Measurements from ENCODE around the gene TTC21A.

Gene TTC21A

DNA sequence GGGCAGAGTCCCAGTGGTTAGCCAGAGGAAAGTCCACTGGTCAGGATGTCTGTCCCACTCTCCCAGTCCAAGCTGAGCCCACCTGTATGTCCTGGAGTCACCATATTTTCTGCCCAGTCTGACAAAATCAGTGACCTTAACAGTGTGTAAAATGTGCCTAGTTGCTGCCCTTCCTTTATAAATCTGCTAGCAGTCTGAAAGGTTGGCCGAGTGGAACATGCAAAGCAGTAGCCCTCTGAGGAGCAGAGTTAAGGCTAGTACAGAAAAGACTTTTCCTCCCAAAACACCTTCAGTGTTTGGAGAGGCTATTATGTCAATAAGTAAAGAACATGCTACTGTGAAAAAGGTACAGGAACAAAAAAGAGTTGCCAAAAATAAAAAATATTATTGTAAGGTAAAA, 15.3 kb downstream of the TTC21A start:
- no peak for DNase-seq

DNA sequence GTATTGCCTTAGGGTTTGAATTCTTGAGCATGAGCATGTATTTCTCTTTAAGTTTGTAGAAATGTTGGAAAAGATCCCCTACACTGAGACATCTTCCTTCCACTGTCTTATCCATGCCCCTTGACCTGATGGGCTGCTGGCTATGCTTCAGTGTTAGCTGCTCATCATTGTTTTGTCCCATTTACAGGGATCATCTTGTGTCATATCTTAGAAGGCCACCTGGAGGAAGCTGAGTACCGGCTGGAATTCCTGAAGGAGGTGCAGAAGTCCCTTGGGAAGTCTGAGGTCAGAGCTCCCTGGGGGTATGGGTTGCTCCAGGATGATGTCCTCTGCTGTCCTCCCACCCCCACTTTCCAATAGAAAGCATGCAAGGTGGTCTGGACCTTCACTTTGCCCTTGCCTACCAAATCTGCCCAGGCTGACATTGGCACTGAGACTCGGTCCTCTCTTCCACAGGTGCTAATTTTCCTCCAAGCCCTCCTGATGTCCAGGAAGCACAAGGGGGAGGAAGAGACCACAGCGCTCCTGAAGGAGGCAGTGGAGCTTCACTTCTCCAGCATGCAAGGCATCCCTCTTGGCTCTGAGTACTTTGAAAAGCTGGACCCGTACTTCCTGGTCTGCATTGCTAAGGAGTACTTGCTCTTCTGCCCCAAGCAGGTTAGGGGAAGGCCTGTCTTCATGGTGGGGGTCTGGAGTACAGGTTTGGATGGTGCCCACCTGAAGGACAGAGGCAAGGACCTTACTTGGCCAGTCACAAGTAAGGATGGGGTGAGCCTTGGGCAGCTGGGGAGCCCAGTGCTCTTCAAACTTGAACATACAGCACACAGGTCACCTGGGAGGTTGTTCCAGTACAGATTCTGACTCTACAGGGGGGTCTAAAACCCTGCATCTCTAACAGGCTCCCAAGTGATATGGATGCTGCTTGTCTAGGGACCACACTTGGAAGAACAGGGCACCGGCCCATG, 17.7 kb downstream of the TTC21A start:
- DNase-seq, result no peak

DNA sequence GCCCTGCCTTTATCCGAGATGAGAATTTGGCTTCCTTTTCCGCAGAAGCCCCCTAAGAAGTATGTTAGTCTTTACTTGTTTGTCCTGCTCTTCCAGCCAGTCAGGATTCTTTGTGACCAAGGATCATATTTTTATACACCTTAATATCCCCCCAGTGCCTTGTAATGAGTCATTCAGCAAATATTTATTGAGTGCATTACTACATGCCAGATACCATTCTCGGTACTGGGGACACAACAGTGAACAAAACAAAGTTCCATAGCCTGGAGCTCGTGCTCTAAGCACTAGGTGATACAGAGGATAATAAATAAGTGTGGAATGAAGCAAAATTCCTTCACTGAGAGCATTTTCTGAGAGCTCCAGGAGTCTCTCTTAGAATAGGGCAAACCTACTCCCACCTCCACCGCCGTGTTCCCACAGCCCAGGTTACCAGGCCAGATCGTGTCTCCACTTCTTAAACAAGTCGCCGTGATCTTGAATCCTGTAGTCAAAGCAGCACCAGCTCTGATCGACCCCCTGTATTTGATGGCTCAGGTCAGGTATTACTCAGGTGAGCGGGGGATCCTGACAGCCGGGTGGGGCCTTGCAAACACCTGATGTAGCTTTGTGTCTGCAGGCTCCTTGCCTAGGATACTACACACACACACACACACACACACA, 18.5 kb downstream of the TTC21A start:
- DNase-seq, result no peak

DNA sequence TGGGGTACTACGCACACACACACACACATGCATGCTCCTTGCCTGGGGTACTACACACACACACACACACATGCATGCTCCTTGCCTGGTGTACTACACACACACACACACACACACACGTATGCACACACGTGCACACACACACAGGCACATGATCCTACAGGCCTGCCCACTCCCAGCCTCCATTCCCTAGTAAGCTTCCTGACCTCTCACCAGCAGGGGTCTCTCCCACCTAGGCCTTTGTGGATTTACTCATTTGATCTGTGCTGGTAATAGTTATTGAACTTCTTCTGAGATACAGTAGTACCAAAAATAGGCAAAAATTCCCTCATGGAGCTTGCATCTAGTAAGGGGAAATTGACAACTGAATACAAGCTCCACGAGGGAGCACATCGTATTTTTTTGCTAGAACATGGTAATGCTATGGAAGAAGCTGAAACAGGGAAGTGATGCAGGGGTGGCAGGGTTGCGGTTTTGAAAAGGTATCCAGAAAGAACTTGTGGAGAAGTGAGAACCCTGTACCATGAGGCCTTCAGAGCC, 19.1 kb downstream of the TTC21A start:
- no peak for DNase-seq

GRCh38 chr3:39127269-39127907, 19.9 kb downstream of the TTC21A start:
- no peak for DNase-seq

GRCh38 chr3:39127908-39128304, 20.4 kb downstream of the TTC21A start:
- DNase-seq, result no peak

DNA sequence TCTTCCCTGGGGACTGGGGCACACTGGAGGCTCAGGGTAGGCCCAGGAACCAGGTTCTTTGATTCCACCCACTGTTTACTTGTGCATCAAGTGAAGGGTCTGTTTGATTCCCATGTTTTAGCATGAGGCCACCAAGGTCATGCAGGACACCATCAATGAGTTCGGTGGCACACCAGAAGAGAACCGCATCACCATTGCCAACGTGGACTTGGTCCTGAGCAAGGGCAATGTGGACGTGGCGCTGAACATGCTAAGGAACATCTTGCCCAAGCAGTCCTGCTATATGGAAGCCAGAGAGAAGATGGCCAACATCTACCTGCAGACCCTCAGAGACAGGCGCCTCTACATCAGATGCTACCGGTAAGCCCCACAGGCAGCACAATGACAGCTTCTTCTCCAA, 21.5 kb downstream of the TTC21A start:
- DNase-seq, result no peak

DNA sequence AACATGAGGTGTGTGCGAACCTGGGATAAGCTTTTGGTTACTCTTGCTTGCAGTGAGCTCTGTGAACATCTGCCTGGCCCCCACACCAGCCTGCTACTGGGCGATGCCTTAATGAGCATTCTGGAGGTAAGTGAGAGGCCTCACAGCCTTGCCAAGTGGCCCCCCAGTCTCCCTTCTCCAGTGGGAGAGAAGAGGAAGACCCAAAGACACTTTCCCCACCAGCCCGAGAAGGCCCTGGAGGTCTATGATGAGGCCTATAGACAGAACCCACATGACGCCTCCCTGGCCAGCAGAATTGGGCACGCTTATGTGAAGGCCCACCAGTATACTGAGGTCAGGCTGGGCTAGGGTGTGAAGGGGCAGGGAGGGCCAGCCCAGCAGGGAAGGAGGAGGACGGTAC, 22.5 kb downstream of the TTC21A start:
- DNase-seq, result no peak

- no peak for DNase-seq
Observed at GRCh38 chr3:39130693-39131265, 23.3 kb downstream of the TTC21A start.

DNA sequence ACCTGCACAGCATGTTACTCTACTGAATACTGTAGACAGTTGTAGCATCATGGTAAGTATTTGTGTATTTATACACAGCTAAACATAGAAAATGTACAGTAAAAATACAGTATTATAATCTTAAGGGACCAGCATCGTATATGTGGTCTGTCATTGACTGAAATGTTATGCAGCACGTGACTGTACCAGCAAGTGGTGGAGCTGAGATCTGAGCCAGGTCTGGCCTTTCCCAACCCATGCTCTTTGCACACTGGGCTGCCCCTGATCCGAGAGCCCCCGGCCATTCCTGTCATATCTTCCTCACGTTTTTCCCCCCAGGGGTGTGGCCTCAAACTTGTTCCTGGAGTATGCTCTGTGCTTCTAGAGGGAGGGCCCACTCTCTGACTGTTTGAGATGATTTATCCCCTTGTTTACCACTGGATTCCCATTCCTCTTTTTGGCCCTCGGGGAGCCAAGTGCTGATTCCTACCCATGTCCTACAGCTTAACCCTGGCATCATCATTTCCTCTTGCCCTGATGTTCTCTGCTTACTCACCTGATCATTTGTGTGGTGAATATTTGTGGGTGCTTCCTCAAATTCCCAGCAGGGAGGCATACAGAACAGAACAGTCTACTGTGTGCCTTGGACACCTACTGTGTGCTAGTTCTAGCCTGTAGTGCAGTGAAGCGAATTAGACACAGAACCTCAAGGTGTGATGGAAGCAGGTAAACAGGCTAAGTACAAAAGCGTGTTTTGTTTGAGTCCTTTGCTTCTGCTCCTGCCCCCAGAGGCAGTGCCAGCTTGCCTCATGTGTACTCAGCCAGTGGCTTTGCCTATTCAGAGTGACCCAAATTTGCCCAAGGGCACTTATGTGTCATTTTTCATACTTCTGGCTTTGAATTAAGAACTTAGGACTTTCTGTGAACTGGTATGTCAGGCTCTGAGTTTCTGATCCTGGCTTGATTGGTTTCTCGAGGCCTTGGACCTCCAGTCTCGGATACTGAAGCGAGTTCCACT, 24.9 kb downstream of the TTC21A start:
- no peak for DNase-seq

- DNase-seq, result no peak
Observed at GRCh38 chr3:39133093-39133490, 25.6 kb downstream of the TTC21A start.

- DNase-seq, result no peak
Observed at GRCh38 chr3:39133822-39134221, 26.3 kb downstream of the TTC21A start.

DNA sequence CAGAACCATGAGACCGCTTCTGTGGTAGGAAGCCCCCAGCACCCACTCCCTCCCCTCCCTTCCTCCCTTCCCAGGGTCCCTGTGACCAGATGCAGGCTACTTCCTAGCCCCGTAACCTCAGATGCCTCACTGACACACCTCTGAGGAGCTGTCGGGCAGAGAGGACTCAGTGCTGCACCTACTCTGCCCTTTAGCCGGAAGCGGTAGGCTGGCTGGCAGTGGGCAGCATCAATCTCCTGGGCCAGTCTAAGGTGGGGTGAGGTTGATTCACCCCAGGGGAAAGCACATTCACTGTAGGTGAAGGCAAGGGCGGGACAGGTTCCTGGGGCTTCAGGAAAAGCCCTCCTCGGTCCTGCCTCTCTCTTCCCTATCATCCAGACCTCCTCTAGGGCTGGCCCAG, 26.8 kb downstream of the TTC21A start:
- DNase-seq, result no peak

DNA sequence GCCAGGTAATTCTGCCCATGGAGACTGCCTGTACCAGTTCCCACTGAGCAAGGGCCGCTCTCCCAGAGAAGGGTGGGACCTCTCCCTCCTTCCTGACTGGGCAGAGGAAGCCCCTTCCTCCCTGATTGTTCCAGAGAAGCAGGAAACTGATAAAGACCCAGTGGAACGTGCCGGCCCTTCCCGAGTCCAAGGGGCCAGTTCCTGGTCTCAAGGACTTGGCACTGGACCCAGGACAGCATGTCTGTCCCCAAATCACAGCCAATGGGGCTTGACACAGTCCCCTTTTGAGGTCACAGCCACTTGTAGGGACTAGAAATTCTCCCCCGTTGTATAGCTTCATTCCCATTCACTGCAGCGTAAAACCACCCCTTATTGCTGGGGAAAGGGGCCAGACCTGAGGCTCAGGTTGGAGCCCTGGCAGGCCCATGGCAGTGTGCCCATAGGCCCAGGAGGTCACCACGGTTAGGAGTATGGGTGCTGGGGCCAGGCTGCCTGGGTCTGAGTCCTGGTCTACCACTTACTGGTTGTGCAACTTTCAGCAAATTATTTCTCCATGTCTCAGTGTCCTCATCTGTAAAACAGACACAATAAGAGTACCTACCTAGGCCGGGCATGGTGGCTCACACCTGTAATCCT, 27.8 kb downstream of the TTC21A start:
- no peak for DNase-seq

DNA sequence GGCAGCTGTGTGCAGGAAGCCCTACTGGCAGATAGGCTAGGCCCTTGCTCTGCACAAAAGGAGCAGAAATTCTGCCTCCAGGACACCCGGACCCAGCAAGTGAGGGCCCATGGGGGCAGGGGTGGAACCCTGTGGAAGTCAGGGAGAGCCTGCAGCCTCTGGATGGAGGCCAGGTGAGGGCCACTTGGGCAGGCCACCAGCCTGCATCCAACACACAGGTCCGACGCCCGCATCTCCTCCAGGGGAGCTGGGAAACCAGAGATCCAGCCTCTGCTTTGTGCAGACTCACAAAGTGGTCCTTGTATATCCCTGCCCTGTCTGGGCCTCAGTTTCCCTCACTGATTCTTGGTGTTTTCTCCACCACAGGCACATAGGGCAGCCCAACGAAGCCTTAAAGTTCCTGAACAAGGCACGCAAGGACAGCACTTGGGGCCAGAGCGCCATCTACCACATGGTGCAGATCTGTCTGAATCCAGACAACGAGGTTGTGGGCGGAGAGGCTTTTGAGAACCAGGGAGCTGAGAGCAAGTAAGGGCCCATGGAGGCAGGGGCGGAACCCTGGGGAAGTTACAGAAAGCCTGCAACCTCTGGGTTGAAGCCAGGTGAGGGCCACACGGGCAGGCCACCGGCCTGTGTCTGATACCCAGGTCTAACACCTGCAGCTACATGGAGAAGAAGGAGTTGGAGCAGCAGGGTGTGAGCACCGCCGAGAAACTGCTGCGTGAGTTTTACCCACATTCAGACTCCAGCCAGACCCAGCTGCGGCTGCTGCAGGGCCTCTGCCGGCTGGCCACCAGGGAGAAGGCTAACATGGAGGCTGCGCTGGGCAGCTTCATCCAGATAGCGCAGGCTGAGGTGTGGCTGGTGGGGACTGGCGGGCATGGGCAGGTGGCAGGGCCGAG, 29.3 kb downstream of the TTC21A start:
- DNase-seq, result no peak

DNA sequence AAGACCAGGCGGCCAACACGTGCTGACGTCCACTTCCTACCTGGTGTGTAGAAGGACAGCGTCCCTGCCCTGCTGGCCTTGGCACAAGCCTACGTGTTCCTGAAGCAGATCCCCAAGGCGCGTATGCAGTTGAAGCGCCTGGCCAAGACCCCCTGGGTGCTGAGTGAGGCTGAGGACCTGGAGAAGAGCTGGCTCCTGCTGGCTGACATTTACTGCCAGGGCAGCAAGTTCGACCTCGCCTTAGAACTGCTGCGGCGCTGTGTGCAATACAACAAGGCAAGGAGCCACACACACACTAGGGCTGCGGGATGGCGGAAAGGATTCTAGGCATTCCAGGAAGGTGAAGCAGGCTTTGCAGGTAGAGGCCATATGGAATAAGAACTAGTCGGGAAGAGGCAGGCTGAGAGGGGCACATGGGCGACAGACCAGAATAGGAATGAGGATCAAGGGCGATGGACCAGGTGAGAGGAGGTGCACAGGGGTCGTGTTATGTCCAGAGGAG, 30.0 kb downstream of the TTC21A start:
- DNase-seq, result no peak

DNA sequence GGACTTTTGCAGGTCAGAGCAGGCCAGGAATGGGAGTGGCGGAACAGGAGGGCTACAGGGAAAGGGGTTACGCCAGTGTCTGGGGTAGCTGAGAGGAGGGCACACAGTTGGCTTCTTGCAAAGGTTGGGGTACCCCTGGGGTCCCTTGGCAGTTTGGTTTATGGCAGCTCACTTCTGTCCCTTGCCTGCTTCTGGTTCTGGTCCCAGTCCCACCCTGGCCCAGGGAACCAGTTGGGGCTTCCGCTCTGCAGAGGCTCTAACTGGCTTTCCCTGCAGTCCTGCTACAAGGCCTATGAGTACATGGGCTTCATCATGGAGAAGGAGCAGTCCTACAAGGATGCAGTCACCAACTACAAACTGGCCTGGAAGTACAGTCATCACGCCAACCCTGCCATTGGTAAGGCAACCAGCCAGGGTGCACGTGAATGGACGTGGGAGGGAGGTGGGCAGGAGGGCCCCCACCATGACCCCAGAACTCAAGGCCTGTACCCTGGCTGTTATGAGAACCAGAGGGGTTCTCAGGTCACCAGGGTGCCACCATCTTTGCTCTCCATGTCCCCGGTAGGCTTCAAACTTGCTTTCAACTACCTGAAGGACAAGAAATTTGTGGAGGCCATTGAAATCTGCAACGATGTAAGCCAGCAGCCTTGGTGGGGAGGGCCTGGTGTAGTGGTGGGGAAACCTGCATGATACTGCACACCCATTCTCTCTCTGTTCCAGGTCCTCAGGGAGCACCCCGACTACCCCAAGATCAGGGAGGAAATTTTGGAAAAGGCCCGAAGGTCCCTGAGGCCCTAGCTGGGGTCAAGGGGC, 30.7 kb downstream of the TTC21A start:
- DNase-seq, result no peak

DNA sequence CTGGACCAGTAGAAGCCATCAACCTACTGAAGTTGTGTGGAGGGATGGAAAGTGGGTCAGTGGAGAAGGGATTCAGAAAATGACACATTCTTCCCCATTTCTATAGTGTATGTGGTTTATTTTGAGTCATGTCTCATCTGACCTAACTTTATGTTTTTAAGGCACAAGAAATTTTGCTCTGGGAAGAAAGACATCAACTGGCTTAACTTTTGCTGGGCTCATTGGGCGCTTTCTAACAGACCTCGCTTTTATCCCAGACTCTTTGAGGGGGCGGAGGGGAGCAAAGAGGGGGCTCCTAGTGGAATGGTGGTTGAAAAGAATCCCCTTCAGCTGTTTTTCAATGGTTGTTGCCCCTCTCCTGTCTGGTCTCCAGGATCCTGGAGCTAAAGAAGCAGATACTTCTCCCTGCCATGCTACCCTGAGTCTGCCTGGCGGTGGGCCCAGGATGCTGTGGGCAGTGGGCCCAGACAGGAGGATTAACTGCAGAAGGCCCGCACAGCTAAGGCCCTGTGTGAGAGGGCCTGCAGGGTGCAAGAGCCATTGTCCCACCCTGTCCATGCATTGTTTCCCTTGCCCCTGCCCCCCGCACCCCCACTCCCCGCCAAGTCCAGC, 31.4 kb downstream of the TTC21A start:
- DNase-seq, result no peak

DNA sequence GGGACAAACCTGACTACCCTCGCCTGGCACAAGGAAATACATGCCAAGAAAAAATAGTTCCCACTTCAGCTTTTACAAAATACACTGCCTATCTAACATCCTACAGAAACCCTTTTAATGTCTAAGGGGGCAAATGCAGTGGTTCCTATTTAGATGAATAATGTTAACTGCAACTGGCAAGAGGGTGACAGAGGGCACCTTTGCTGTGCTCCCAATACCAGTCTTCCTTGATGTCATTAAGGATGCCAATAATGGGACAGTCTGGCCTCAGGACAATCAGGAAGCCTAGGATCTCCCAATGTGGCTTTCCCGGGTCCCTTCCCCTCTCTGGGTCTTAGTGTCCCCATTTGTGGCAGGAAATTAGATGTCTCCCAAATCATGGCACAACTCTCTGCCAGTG, 32.0 kb downstream of the TTC21A start:
- no peak for DNase-seq
